ENCODE data around the gene ICA1. TPM values are rescaled to one million over a fixed set of nuclear protein-coding genes. Genes with fewer than 3 reads are reported as not detected.
"Not testable (repeated sequence)": the region's sequence is repeated elsewhere in the genome, so short reads cannot be mapped to it uniquely, and the experiment has no call there.

Gene ICA1
- total RNA-seq (2014; rRNA removed; shearing (Covaris generic)), result not detected in 2 replicates

DNA sequence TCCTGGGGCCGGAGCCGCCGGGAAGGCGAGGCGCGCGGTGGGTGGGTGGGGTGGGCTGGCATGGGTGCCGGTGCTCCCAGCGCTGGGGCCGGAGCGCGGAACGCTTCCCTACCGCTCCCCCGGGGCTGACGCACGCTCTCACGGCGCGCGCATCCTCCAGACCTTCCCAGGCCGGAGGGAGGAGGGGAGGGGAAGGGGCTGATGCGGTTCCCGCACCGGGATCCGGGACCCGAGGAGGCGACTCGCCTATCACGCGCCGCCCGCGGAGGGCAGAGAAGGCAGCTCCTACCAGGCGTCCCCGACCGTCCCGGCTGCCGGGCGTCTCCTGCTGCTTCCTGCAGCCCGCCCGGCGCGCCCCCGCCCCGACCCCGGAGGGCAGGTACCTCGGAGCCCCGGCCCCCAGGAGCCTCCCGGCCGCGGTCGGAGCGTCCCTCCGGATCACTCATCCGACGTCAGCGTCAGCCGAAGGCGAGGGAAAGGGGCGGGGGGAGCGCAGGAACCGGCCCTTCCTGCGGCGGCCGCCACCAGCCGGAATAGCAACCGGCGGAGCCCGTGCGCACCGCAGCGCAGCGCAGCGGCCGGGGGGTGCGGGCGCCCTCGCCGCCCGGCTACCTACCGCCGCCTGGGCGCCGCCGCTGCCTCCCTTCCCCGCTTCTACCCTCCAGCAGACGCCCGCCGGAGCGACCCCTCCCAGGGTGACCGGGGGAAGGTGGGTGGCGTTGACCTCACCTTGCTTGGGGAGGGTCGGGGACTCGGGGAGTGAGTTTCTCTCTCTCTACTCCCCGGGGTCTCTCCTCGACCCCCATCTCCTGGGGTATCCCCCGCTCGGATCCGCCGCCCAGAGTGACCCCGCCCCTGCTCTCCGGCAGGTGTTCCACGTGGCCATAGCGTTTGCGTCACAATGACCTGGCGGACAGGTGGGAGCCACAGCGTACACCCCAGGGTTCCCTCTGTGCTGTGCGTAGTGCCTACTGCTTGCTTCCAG is at the start of gene ICA1:
Gene ICA1, minus strand, starts transcription at position 457 of the 985 bp plus-strand sequence. CDS start 26,241 bp downstream, outside the sequence.
- H3K27me3 ChIP-seq, result no peaks in the 10 kb centered on the region
- H3K4me3 ChIP-seq, result no peak within 1 kb of the TSS
- H3K4me1 ChIP-seq, result no peaks in the 10 kb centered on the region
- H3K9me3 ChIP-seq (replicated peaks), result no peaks in the 10 kb centered on the region
- no peak for DNase-seq
- H3K36me3 ChIP-seq, result 0 out of 2 replicates have a peak, but pooled peaks cover 3% of the 10 kb centered on the region
- no peak within 1 kb of the TSS for H3K27ac ChIP-seq

- Histone ChIP-seq H3K36me3 (no peaks in the 10 kb centered on the region), H3K9me3 (replicated peaks) (peaks cover 7% of the 10 kb centered on the region; the same call in 1 of the 2 replicates), H3K4me1 (no peaks in the 10 kb centered on the region), H3K4me3 (no peak overlapping the region), H3K27ac (no peak overlapping the region), H3K27me3 (no peaks in the 10 kb centered on the region)
- no peak for DNase-seq
These were observed 48.9 kb upstream of the ICA1 start for GRCh38 chr7:8310876-8311275.

DNA sequence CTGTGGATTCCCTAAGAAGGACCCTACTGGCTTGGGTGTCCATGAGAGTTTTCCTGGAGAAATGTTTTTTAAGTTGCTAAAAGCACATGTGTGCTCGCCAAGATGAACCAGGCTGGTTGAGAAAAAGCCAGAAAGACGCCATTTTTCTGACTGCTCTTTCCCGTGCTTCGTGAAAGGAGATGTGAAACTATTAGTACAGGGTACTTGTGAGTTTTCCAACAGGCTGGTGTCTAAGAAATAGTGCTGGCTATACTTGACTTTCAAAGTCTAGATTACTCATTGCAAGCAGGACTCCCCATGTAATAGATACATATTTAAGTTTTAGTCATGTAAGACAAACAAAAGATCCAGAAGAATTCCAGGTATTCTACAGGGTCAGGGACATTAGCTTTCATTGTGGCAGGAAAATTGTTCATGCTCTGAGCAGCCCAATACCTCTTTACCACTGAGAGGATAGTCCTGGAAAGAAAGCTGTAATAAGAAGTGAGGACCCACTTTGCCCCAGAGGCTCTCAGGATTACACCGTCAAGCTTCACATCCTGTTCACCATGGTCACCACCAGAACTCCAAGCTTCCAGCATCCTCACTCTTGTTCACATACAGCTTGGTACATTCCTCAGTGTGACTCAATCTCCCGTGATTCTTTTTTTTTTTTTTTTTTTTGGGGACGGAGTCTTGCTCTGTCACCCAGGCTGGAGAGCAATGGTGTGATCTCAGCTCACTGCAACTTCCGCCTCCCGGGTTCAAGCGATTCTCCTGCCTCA is 43.8 kb upstream of the ICA1 start:
- H3K27me3 ChIP-seq, result no peaks in the 10 kb centered on the region
- no peak for DNase-seq
- H3K9me3 ChIP-seq (replicated peaks), result no peaks in the 10 kb centered on the region
- H3K4me1 ChIP-seq, result no peaks in the 10 kb centered on the region
- H3K27ac ChIP-seq, result no peak overlapping the region
- H3K36me3 ChIP-seq, result no peaks in the 10 kb centered on the region
- H3K4me3 ChIP-seq, result no peak overlapping the region

DNA sequence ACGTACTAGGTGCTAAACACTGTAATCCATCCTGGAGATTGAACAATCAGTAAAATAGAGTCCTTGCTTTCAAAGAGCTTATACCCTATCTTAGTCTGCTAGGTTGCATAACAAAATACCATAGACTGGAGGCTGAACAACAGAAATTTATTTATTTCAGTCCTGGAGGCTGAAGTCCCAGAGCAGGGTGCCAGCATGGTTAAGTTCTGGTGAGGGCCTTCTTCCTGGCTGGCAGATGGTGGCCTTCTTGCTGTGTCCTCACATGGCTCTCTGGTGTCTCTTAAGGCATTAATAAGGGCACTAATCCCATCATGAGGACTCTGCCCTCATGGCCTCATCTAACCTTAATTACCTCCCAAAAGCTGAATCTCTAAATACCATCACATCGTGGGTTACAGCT is 43.1 kb upstream of the ICA1 start:
- Histone ChIP-seq H3K27me3 (no peaks in the 10 kb centered on the region), H3K4me3 (no peak overlapping the region), H3K27ac (no peak overlapping the region), H3K4me1 (no peaks in the 10 kb centered on the region), H3K36me3 (no peaks in the 10 kb centered on the region), H3K9me3 (replicated peaks) (no peaks in the 10 kb centered on the region)
- no peak for DNase-seq

DNA sequence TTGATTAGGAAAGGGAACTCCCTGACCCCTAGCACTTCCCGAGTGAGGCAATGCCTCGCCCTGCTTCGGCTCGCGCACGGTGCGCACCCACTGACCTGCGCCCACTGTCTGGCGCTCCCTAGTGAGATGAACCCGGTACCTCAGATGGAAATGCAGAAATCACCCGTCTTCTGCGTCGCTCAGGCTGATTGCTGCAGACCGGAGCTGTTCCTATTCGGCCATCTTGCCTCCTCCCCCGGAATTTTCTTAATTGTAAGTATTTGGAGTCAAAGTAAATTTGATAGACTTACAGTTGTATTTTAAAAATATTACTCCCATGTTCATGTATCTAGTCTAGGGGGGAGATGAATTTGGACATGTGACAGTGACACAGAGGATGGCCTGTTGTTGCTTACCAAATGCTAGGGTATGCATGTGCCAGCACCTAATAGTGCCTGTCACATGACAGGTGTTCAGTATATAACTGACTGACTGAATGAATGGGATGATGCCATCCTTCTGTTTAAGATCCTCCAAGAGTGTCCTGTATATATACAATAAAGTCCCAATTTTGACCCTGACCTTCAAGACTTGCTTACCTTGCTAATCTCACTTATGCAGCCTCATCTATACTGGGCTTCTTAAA is 42.0 kb upstream of the ICA1 start:
- Histone ChIP-seq H3K4me3 (no peak overlapping the region), H3K27ac (no peak overlapping the region), H3K27me3 (no peaks in the 10 kb centered on the region), H3K4me1 (no peaks in the 10 kb centered on the region), H3K36me3 (no peaks in the 10 kb centered on the region), H3K9me3 (replicated peaks) (no peaks in the 10 kb centered on the region)
- no peak for DNase-seq

DNA sequence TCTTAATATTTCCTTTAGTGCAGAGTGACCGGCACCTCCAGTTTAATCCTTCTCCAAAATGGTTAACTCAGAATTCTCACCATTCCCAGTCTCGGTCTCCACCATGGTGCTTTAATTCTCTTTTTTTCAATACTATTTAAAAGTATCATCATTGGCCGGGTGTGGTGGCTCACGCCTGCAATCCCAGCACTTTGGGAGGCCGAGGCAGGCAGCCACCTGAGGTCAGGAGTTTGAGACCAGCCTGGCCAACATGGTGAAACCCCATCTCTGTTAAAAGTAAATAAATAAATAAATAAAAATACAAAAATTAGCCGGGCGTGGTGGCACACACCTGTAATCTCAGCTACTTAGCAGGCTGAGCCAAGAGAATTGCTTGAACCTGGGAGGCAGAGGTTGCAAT is 35.1 kb upstream of the ICA1 start:
- not testable (repeated sequence) for H3K27me3 ChIP-seq; DNase-seq; H3K9me3 ChIP-seq (replicated peaks); H3K4me3 ChIP-seq; H3K27ac ChIP-seq; H3K4me1 ChIP-seq; H3K36me3 ChIP-seq

DNA sequence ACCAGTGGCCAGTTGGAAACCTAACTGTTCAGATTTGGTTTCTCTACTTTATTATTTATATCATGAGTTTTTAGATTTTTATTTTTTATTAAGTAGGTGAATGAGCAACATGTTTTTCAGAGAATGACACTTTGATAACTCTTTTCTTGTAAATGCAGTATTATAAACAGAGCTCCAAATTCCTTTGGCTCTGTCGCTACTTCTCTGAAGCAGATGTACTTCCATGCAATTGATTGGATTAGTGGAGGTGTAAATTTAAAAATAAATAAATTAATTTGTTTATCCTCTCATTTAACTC is 34.3 kb upstream of the ICA1 start:
- Histone ChIP-seq H3K9me3 (replicated peaks) (0 out of 2 replicates have a peak, but pooled peaks cover 4% of the 10 kb centered on the region), H3K27me3 (no peaks in the 10 kb centered on the region), H3K4me3 (no peak overlapping the region), H3K4me1 (no peaks in the 10 kb centered on the region), H3K27ac (no peak overlapping the region), H3K36me3 (no peaks in the 10 kb centered on the region)
- no peak for DNase-seq

- no peak overlapping the region for H3K4me3 ChIP-seq
- H3K9me3 ChIP-seq (replicated peaks), result 0 out of 2 replicates have a peak, but pooled peaks cover 4% of the 10 kb centered on the region
- H3K4me1 ChIP-seq, result no peaks in the 10 kb centered on the region
- no peaks in the 10 kb centered on the region for H3K36me3 ChIP-seq
- no peaks in the 10 kb centered on the region for H3K27me3 ChIP-seq
- no peak overlapping the region for H3K27ac ChIP-seq
- peak; percentile 43 to 89 for DNase-seq
These were observed 33.8 kb upstream of the ICA1 start for GRCh38 chr7:8295638-8296361.

GRCh38 chr7:8291397-8292141 is 29.6 kb upstream of the ICA1 start:
- Histone ChIP-seq H3K4me1 (no peaks in the 10 kb centered on the region), H3K27me3 (no peaks in the 10 kb centered on the region), H3K36me3 (no peaks in the 10 kb centered on the region), H3K27ac (no peak overlapping the region), H3K4me3 (no peak overlapping the region), H3K9me3 (replicated peaks) (no peaks in the 10 kb centered on the region)
- no peak for DNase-seq

- Histone ChIP-seq H3K9me3 (replicated peaks) (no peaks in the 10 kb centered on the region), H3K4me3 (no peak overlapping the region), H3K27me3 (no peaks in the 10 kb centered on the region), H3K27ac (no peak overlapping the region), H3K4me1 (no peaks in the 10 kb centered on the region), H3K36me3 (no peaks in the 10 kb centered on the region)
- DNase-seq, result no peak
These were observed 28.8 kb upstream of the ICA1 start for GRCh38 chr7:8290645-8291308.

- H3K9me3 ChIP-seq (replicated peaks), result no peaks in the 10 kb centered on the region
- H3K4me3 ChIP-seq, result no peak overlapping the region
- no peaks in the 10 kb centered on the region for H3K4me1 ChIP-seq
- H3K27ac ChIP-seq, result no peak overlapping the region
- no peak for DNase-seq
- no peaks in the 10 kb centered on the region for H3K27me3 ChIP-seq
- no peaks in the 10 kb centered on the region for H3K36me3 ChIP-seq
These were observed 24.2 kb upstream of the ICA1 start for GRCh38 chr7:8286118-8286517.

DNA sequence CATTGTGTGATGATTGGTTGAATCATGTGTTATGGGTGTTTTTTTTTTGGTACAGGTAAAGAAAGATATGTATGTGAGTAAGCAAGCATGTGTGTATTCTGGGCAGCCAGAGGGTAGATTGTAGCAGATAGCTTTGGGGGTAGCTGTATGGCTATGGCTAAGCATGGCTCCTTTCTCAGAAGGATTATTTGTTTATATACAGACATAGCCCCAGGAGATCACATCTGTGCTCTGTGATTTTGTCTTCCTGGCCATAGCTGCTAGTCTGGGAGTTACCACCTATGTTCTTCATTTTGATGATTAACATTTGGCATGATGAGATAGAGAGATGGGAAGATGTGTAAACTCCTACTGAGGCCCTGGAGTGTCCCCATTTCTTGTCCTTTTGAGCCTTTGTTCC is 23.2 kb upstream of the ICA1 start:
- Histone ChIP-seq H3K27me3 (no peaks in the 10 kb centered on the region), H3K9me3 (replicated peaks) (no peaks in the 10 kb centered on the region), H3K36me3 (no peaks in the 10 kb centered on the region), H3K4me1 (no peaks in the 10 kb centered on the region), H3K27ac (no peak overlapping the region), H3K4me3 (no peak overlapping the region)
- DNase-seq, result no peak

DNA sequence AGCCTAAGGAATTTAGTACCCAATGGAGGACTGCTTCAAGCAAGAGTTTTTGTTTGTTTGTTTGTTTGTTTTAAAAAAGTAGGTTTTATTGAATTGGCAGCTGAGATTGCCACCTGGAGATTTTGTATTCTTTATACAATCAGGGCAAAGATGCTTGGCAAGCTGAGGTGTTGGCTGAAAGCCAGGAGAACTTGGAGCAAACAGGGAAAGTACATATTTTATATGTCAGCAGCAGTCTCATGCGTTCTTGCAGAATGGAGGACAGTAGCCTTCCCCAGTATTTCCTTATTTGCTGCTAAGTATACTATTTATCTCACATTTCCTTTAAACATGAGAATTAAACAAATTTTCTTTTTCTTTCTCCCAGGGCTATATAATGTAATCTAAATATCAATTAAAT is 22.6 kb upstream of the ICA1 start:
- Histone ChIP-seq H3K9me3 (replicated peaks) (no peaks in the 10 kb centered on the region), H3K4me1 (no peaks in the 10 kb centered on the region), H3K4me3 (no peak overlapping the region), H3K36me3 (no peaks in the 10 kb centered on the region), H3K27ac (no peak overlapping the region), H3K27me3 (no peaks in the 10 kb centered on the region)
- no peak for DNase-seq

Measured in SJCRH30 (cell line).